Bone marrow (tissue), 2 donors: Measurements from ENCODE around the gene ZNF84.

Source experiments
- DNase-seq, 2 donors: peaks; one replicate each; lab custom pipeline; 2025; lab: John Stamatoyannopoulos, UW

Gene ZNF84

GRCh38 chr12:133037207-133038005 is at the start of gene ZNF84:
Gene ZNF84 (plus strand): TSS chr12:133037509. CDS start chr12:133041468, 3,959 bp downstream.
- DNase-seq = peak; percentile 88 to 97

GRCh38 chr12:132998741-132999140 is 38.6 kb upstream of the ZNF84 start:
- DNase-seq = no peak

GRCh38 chr12:133010657-133011297 is 26.5 kb upstream of the ZNF84 start:
- no peak for DNase-seq

- DNase-seq = no peak
Observed at GRCh38 chr12:133023566-133023965, 13.7 kb upstream of the ZNF84 start.

- DNase-seq = no peak
Observed at GRCh38 chr12:133026996-133027395, 10.3 kb upstream of the ZNF84 start.

GRCh38 chr12:133038118-133038709 is 905 bp downstream of the ZNF84 start:
- DNase-seq = no peak

- DNase-seq = no peak
Observed at GRCh38 chr12:133046698-133047097, 9.4 kb downstream of the ZNF84 start.

- no peak for DNase-seq
Observed at GRCh38 chr12:133057446-133057845, 20.1 kb downstream of the ZNF84 start.

- DNase-seq = no peak
Observed at GRCh38 chr12:133058203-133059113, 21.1 kb downstream of the ZNF84 start.

- DNase-seq = no peak
Observed at GRCh38 chr12:133061954-133062353, 24.6 kb downstream of the ZNF84 start.

- DNase-seq = no peak
Observed at GRCh38 chr12:133063556-133063955, 26.2 kb downstream of the ZNF84 start.

GRCh38 chr12:133073836-133074235 is 36.5 kb downstream of the ZNF84 start:
- DNase-seq = no peak

GRCh38 chr12:133080026-133080367 is 42.7 kb downstream of the ZNF84 start:
- DNase-seq = peak; percentile 96 to 99

GRCh38 chr12:133080368-133081158 is 43.3 kb downstream of the ZNF84 start, which contains the start of gene ZNF140:
Gene ZNF140 (plus strand): TSS chr12:133080923. CDS start chr12:133081321, 398 bp downstream.
- peak; percentile 97 to 99 for DNase-seq

- peak in 1 of 2 donors; percentile 32 for DNase-seq
Observed at GRCh38 chr12:133081159-133081780, 44.0 kb downstream of the ZNF84 start.

GRCh38 chr12:133083345-133083744 is 46.0 kb downstream of the ZNF84 start:
- DNase-seq = no peak

GRCh38 chr12:133105620-133106019 is 68.3 kb downstream of the ZNF84 start:
- DNase-seq = no peak

GRCh38 chr12:133106253-133106652 is 68.9 kb downstream of the ZNF84 start:
- DNase-seq = no peak

GRCh38 chr12:133107121-133107520 is 69.8 kb downstream of the ZNF84 start:
- no peak for DNase-seq

GRCh38 chr12:133108150-133108549 is 70.8 kb downstream of the ZNF84 start:
- no peak for DNase-seq
